GM23248 (cell line): ENCODE measurements around the gene IRF1. TPM values are rescaled to one million over a fixed set of nuclear protein-coding genes. Genes with fewer than 3 reads are reported as not detected.

Source experiments
- DNase-seq: peaks from one replicate; pipeline ENCODE4 v3.0.0-alpha.2; 2015
- H2AFZ ChIP-seq: fragments of 200-600 bp; sonication (generic); 2 replicates; pipeline ENCODE4 v1.6.1; 2016; ENCODE audit warnings: antibody characterized with exemption
- H3F3A ChIP-seq: fragments of 200-600 bp; sonication (generic); 2 replicates; pipeline ENCODE4 v1.6.1; 2016; ENCODE audit warnings: mild to moderate bottlenecking, antibody characterized with exemption, mixed run types; ENCODE audit not compliant: insufficient read depth
- H3K27ac ChIP-seq: fragments of 200-600 bp; sonication (generic); 2 replicates; pipeline ENCODE4 v1.5.1; 2016; ENCODE audit warnings: mild to moderate bottlenecking
- H3K27me3 ChIP-seq: fragments of 200-600 bp; sonication (generic); replicated peaks from 2 replicates; pipeline ENCODE4 v1.6.1; 2016; ENCODE audit warnings: mild to moderate bottlenecking; ENCODE audit not compliant: insufficient read depth
- H3K36me3 ChIP-seq: fragments of 200-600 bp; sonication (generic); 2 replicates; pipeline ENCODE4 v1.6.1; 2016; ENCODE audit warnings: low read depth, mild to moderate bottlenecking
- H3K4me1 ChIP-seq: fragments of 200-600 bp; sonication (generic); 2 replicates; pipeline ENCODE4 v1.6.1; 2016; ENCODE audit warnings: mild to moderate bottlenecking; ENCODE audit not compliant: insufficient read depth
- H3K4me2 ChIP-seq: fragments of 200-600 bp; sonication (generic); one replicate; pipeline ENCODE4 v1.6.1; 2016; ENCODE audit warnings: mild to moderate bottlenecking; ENCODE audit not compliant: unreplicated experiment
- H3K4me3 ChIP-seq: fragments of 200-600 bp; sonication (generic); 2 replicates; pipeline ENCODE4 v1.5.1; 2016; ENCODE audit warnings: mild to moderate bottlenecking
- H3K79me2 ChIP-seq: fragments of 200-600 bp; sonication (generic); 2 replicates; pipeline ENCODE4 v1.6.1; 2016; ENCODE audit warnings: mild to moderate bottlenecking; ENCODE audit not compliant: insufficient read depth
- H3K9ac ChIP-seq: fragments of 200-600 bp; sonication (generic); 2 replicates; pipeline ENCODE4 v1.6.1; 2016; ENCODE audit warnings: mild to moderate bottlenecking
- H3K9me2 ChIP-seq: fragments of 200-600 bp; sonication (generic); 2 replicates; pipeline ENCODE4 v1.6.1; 2016; ENCODE audit warnings: mixed run types, mild to moderate bottlenecking, moderate library complexity; ENCODE audit not compliant: insufficient read depth
- H3K9me3 ChIP-seq: fragments of 200-600 bp; sonication (generic); one replicate; pipeline ENCODE4 v1.6.1; 2017; ENCODE audit warnings: low read depth
- H4K20me1 ChIP-seq: fragments of 200-600 bp; sonication (generic); 2 replicates; pipeline ENCODE4 v1.6.0; 2016; ENCODE audit not compliant: insufficient read depth
- EZH2 ChIP-seq: fragments of 200-600 bp; sonication (generic); IDR thresholded peaks from 2 replicates; pipeline ENCODE4 v1.6.1; 2018; ENCODE audit warnings: antibody characterized with exemption, mild to moderate bottlenecking; ENCODE audit not compliant: insufficient read depth, poor library complexity, severe bottlenecking
- EZH2phosphoT487 ChIP-seq: fragments of 200-600 bp; sonication (generic); IDR thresholded peaks from 2 replicates; pipeline ENCODE4 v1.6.1; 2018; ENCODE audit warnings: antibody characterized with exemption, moderate library complexity, mild to moderate bottlenecking, low read depth; ENCODE audit not compliant: insufficient read depth
- WGBS, 2 experiments: methylation state at CpG; one replicate each; pipeline ENCODE4 v1.1.6; 2015 to 2017; ENCODE audit warnings: low lambda C conversion rate in 2 of 2, low coverage in 1 of 2; ENCODE audit errors: missing lambda C conversion rate in 2 of 2; 5-methylcytosine and 5-hydroxymethylcytosine counted together
- in situ Hi-C: fragments of 300-500 bp; cut with MboI; formaldehyde crosslinking; loops from 2 replicates; pipeline ENCODE4 v1.15.0; 2020
- polyA plus RNA-seq: library from polyadenylated mRNA; unstranded; fragments of >200 nt; fragmentation: Nextera tagmentation; extraction: Ambion mirVana; gene quantifications from 2 replicates; pipeline ENCODE4 v1.2.1, GENCODE V29; 2016
- small RNA-seq: library from RNA; depleted of rRNA; stranded (forward); fragments of <200 nt; gene quantifications from one replicate; pipeline ENCODE3, GENCODE V24; 2014; ENCODE audit warnings: low read depth, low replicate concordance
- total RNA-seq: library from RNA; depleted of rRNA; stranded (reverse); fragments of >200 nt; shearing (Covaris generic); gene quantifications from 2 replicates; pipeline ENCODE4 v1.2.3, GENCODE V29; 2014; rRNA removed

Gene IRF1
- total and polyA plus RNA-seq, 2 experiments from 2014 or later, result 6.2 to 22.2 TPM

DNA sequence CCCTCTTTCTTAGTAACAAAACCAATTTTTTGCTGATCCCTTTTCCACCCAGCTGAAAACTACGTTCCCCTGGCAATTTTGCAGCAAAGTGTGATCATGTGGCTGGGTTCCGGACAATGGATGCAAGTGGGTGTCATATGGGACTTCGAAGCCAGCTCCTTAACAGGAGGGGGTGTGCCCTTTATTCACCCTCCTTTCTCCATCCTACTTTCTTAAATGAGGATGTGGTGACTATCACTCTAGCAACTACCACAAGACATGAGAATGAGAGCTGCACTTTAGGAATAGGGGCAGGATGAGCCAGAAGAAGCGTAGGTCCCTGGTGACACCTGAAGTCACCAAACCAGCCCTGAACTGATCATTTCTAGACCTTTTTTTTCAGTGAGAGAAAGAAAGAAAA, 58.9 kb downstream of the IRF1 start:
- peaks cover 28% of the 10 kb centered on the region for H3K4me1 ChIP-seq
- WGBS, 2 experiments, result 95 to 96% methylated on average over 4 of the region's 4 CpGs
- TF ChIP-seq EZH2phosphoT487, result no peak
- no peak for TF ChIP-seq EZH2
- no peak overlapping the region for H3K9ac ChIP-seq
- H3K79me2 ChIP-seq, result peaks cover 12% of the 10 kb centered on the region; the same call in 1 of the 2 replicates
- in situ Hi-C loops, result no loop called here
- no peak for DNase-seq
- no peak overlapping the region for H2AFZ ChIP-seq
- no peak overlapping the region for H3K4me2 ChIP-seq
- no peak overlapping the region for H3K4me3 ChIP-seq
- no peaks in the 10 kb centered on the region for H3K9me3 ChIP-seq
- peaks cover 20% of the 10 kb centered on the region for H3F3A ChIP-seq
- no peaks in the 10 kb centered on the region for H3K27me3 ChIP-seq
- no peaks in the 10 kb centered on the region for H4K20me1 ChIP-seq
- no peak overlapping the region for H3K27ac ChIP-seq
- H3K36me3 ChIP-seq, result no peaks in the 10 kb centered on the region
- H3K9me2 ChIP-seq, result no peaks in the 10 kb centered on the region

Small RNAs within 50 kb of the gene (small RNA-seq; reads per million reads assigned to genes)
- gene RF00019, result not detected

Other genes starting within 250 kb of the IRF1 start
- gene PDLIM4, start 233.1 kb downstream of the IRF1 start, total RNA-seq, result 84.4 and 107 TPM in 2 replicates
- 153 and 156 TPM in 2 replicates for gene PDLIM4, start 233.1 kb downstream of the IRF1 start, polyA plus RNA-seq
- gene SLC22A4, start 196.4 kb downstream of the IRF1 start, total RNA-seq, result 26.0 and 26.3 TPM in 2 replicates
- gene SLC22A4, start 196.4 kb downstream of the IRF1 start, polyA plus RNA-seq, result 24.0 and 26.1 TPM in 2 replicates
- gene SLC22A5, start 121.1 kb downstream of the IRF1 start, total RNA-seq, result 1.9 and 3.0 TPM in 2 replicates
- gene SLC22A5, start 121.1 kb downstream of the IRF1 start, polyA plus RNA-seq, result 1.7 and 2.4 TPM in 2 replicates
- not detected in 2 replicates for gene IL5, start 52.7 kb upstream of the IRF1 start, total RNA-seq
- not detected in 2 replicates for gene IL5, start 52.7 kb upstream of the IRF1 start, polyA plus RNA-seq
- gene RAD50, start 66.2 kb upstream of the IRF1 start, total RNA-seq, result 17.7 and 21.5 TPM in 2 replicates
- gene RAD50, start 66.2 kb upstream of the IRF1 start, polyA plus RNA-seq, result 40.9 and 44.0 TPM in 2 replicates
- gene IL13, start 167.4 kb upstream of the IRF1 start, total RNA-seq, result not detected in 2 replicates
- not detected in 2 replicates for gene IL13, start 167.4 kb upstream of the IRF1 start, polyA plus RNA-seq
- not detected in 2 replicates for gene IL4, start 183.2 kb upstream of the IRF1 start, total RNA-seq
- gene IL4, start 183.2 kb upstream of the IRF1 start, polyA plus RNA-seq, result 0.34 TPM in 1 of 2 replicates, not detected in the other
- 6.8 TPM in 2 replicates for gene KIF3A, start 246.8 kb upstream of the IRF1 start, total RNA-seq
- 13.9 and 18.8 TPM in 2 replicates for gene KIF3A, start 246.8 kb upstream of the IRF1 start, polyA plus RNA-seq